Stimulated activated CD4-positive, alpha-beta T cell treated with anti-CD3 and anti-CD28 coated beads, Interleukin-15, amount 100 ng/mL, for 48 hours (primary cell): ENCODE data around the gene BCKDHB.
"Not testable (repeated sequence)": the region's sequence is repeated elsewhere in the genome, so short reads cannot be mapped to it uniquely, and the experiment has no call there.

Experiments
- DNase-seq, 2 donors: peaks; one replicate each; pipeline ENCODE4 v3.0.0-alpha.2; 2020; ENCODE audit warnings: low read depth in 2 of 2

BCKDHB gene

GRCh38 chr6:80206758-80207157 lies 100.3 kb downstream of the BCKDHB start:
- DNase-seq: no peak

- no peak for DNase-seq
These were observed 103.0 kb downstream of the BCKDHB start for GRCh38 chr6:80209430-80209829.

- no peak for DNase-seq
These were observed 104.1 kb downstream of the BCKDHB start for GRCh38 chr6:80210618-80211017.

- no peak for DNase-seq
These were observed 104.8 kb downstream of the BCKDHB start for GRCh38 chr6:80211286-80211685.

GRCh38 chr6:80211890-80212289 lies 105.4 kb downstream of the BCKDHB start:
- DNase-seq: not testable (repeated sequence)

GRCh38 chr6:80214436-80215022 lies 108.1 kb downstream of the BCKDHB start:
- no peak for DNase-seq

GRCh38 chr6:80215063-80215462 lies 108.6 kb downstream of the BCKDHB start:
- DNase-seq: no peak

GRCh38 chr6:80217794-80218193 lies 111.3 kb downstream of the BCKDHB start:
- no peak for DNase-seq

- DNase-seq: no peak
These were observed 117.3 kb downstream of the BCKDHB start for GRCh38 chr6:80223743-80224212.

GRCh38 chr6:80226151-80226550 lies 119.7 kb downstream of the BCKDHB start:
- DNase-seq: no peak

- no peak for DNase-seq
These were observed 120.2 kb downstream of the BCKDHB start for GRCh38 chr6:80226699-80227098.

GRCh38 chr6:80227545-80228105 lies 121.2 kb downstream of the BCKDHB start:
- DNase-seq: no peak

- no peak for DNase-seq
These were observed 126.8 kb downstream of the BCKDHB start for GRCh38 chr6:80233262-80233661.

GRCh38 chr6:80233958-80234357 lies 127.5 kb downstream of the BCKDHB start:
- DNase-seq: no peak

- no peak for DNase-seq
These were observed 127.9 kb downstream of the BCKDHB start for GRCh38 chr6:80234401-80234800.

GRCh38 chr6:80234908-80235307 lies 128.4 kb downstream of the BCKDHB start:
- no peak for DNase-seq

- DNase-seq: no peak
These were observed 129.2 kb downstream of the BCKDHB start for GRCh38 chr6:80235647-80236046.

- not testable (repeated sequence) for DNase-seq
These were observed 132.3 kb downstream of the BCKDHB start for GRCh38 chr6:80238754-80239153.

GRCh38 chr6:80245043-80245442 lies 138.6 kb downstream of the BCKDHB start:
- no peak for DNase-seq

- DNase-seq: no peak
These were observed 143.4 kb downstream of the BCKDHB start for GRCh38 chr6:80249897-80250296.

- no peak for DNase-seq
These were observed 144.0 kb downstream of the BCKDHB start for GRCh38 chr6:80250391-80250997.

GRCh38 chr6:80251321-80251720 lies 144.8 kb downstream of the BCKDHB start:
- DNase-seq: no peak

- DNase-seq: no peak
These were observed 148.2 kb downstream of the BCKDHB start for GRCh38 chr6:80254716-80255115.
